ENCODE measurements around the gene SCN7A.

Gene SCN7A

DNA sequence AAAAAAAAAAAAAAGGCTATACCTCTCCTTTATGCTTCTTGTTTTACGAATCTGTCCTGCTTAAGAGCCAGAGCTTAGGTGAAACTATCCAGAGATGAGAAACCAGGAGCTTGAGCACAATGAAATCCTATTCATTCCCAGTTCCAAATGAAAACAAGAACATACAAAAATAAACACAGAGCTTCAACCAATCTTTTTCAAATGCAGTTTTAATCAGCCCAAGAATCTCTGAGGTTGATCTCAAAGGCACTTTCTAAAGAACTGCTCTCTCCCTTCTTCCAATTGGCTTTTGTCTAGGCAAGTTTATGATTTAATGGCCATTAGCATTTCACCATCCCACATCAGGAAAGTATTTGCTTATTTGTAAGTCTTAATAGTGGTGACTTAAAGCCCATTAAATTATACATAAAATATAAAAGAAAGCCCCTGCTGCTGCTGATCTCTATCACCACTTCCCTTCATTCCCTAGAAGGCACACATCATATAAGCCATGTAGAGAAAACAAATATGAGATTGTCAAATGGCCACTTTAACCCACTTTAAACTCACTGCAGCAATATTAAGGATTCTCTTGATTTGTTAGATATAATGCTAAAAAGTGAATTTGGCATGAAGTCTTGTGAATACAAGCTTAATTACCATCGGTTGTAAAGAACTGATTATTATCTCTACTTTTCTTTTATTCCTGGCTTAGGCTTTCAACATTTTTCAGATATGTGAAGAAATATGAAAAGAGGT lies 89.0 kb downstream of the SCN7A start:
- DNase-seq (ENCODE audit: low read depth), result no peak

- no peak for DNase-seq (ENCODE audit: low read depth)
These were observed 99.8 kb downstream of the SCN7A start for GRCh38 chr2:166394245-166394644.

DNA sequence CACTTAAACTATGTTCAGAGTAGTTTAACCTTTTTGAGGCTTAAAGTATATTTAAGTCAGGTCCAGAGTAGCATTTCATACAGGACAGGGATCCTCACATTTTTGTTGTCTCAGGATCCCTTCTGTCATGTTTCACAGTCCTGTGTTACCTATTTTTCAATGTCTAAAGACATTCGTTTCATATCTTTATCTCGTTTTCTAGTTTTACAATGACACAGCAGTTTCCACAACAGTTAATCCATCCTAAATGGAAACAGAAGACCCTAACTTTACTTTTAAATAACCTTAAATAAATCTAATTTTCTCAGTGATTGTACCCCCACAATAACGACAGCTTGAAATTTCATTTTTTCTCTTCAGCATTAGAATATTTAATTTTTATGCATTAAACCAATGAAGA lies 101.0 kb downstream of the SCN7A start:
- DNase-seq (ENCODE audit: low read depth), result no peak

GRCh38 chr2:166388481-166389070 lies 105.5 kb downstream of the SCN7A start:
- no peak for DNase-seq (ENCODE audit: low read depth)

- DNase-seq (ENCODE audit: low read depth), result no peak
These were observed 108.7 kb downstream of the SCN7A start for GRCh38 chr2:166385313-166385712.

GRCh38 chr2:166384774-166385173 lies 109.3 kb downstream of the SCN7A start:
- no peak for DNase-seq (ENCODE audit: low read depth)

- no peak for DNase-seq (ENCODE audit: low read depth)
These were observed 111.6 kb downstream of the SCN7A start for GRCh38 chr2:166382448-166382847.

DNA sequence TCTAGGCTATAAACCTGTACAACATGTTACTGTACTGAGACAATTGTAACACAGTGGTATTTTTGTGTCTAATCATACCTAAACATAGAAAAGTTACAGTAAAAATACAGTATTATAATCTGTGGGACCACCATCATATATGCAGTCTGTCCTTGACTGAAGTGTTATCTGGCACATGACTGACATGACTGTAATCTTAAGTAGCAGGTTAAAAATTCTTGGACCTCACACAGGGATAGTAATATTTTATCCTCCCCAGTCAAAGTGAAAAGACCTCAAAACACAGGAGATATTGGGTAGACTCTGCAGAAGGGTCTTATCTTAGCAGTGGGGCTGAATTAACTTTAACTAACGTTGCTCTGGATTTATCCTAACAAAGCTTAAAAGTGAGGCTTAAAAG lies 113.4 kb downstream of the SCN7A start:
- DNase-seq (ENCODE audit: low read depth), result no peak

- no peak for DNase-seq (ENCODE audit: low read depth)
These were observed 117.2 kb downstream of the SCN7A start for GRCh38 chr2:166376873-166377272.

GRCh38 chr2:166376488-166376828 lies 117.6 kb downstream of the SCN7A start:
- DNase-seq (ENCODE audit: low read depth), result no peak

GRCh38 chr2:166375736-166376487 lies 118.1 kb downstream of the SCN7A start, which contains the start of gene SCN9A:
TSS of gene SCN9A (minus strand) at chr2:166375944. CDS start at chr2:166311756, 64,188 bp downstream.
- DNase-seq (ENCODE audit: low read depth), result peak; percentile 24

GRCh38 chr2:166375195-166375735 lies 118.8 kb downstream of the SCN7A start:
- DNase-seq (ENCODE audit: low read depth), result no peak

DNA sequence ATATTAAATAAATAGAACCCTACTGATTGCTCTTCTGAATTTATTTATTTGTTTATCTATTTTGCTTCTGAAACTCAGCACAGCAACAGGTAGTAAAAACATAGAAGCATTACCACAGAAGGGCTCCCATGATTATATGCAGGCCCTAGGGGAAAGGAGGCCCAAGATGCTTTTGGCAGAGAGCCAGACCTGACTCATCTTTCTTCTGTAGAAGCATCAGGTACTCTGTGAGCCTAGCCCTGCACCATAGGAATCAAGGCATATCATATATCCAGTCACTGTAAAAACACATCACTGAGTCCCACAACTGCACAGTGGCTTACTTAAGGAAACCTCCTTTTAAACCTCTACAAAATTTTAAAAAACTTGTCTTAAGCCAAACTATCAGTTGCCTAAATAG lies 120.1 kb downstream of the SCN7A start:
- no peak for DNase-seq (ENCODE audit: low read depth)

- no peak for DNase-seq (ENCODE audit: low read depth)
These were observed 120.5 kb downstream of the SCN7A start for GRCh38 chr2:166373539-166373938.

DNA sequence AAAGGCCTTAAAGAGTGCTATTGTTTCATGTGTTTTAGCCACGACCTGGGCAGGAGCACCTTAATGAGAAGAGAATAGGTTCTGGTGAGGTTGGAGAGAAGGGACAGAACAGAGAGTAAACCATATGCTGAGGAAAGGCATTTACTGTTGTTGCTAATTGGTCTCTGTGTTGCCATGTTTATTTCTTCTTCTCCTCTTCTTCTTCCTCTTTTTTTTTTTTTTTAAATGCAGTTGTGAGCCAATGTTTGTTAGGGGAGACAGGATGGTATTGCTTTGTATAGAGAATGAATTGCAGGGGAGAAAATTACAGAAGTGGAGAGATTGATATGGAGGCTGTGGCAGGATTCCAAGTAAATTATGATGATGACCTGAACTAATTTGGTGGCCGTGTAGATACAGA lies 120.9 kb downstream of the SCN7A start:
- DNase-seq (ENCODE audit: low read depth), result no peak

DNA sequence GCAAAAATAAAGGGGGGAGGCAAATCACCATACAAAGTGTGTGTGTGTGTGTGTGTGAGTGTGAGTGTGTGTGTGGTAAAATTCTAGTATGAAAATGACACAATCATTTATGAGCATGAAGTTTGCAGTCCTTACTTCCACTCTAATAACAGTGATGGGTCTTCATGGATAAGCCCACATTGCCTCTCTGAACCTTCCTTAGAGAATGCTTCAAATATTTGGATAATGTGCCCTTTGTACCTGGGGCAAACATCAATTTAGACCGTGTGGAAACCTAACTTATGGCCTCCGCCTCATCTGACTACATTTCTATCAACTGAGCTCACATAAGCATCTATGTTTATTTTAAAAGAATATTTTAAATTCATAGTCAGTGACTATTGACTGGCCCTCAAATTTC lies 122.0 kb downstream of the SCN7A start:
- DNase-seq (ENCODE audit: low read depth), result no peak

- no peak for DNase-seq (ENCODE audit: low read depth)
These were observed 128.1 kb downstream of the SCN7A start for GRCh38 chr2:166365803-166366420.

- no peak for DNase-seq (ENCODE audit: low read depth)
These were observed 128.8 kb downstream of the SCN7A start for GRCh38 chr2:166365239-166365638.

DNA sequence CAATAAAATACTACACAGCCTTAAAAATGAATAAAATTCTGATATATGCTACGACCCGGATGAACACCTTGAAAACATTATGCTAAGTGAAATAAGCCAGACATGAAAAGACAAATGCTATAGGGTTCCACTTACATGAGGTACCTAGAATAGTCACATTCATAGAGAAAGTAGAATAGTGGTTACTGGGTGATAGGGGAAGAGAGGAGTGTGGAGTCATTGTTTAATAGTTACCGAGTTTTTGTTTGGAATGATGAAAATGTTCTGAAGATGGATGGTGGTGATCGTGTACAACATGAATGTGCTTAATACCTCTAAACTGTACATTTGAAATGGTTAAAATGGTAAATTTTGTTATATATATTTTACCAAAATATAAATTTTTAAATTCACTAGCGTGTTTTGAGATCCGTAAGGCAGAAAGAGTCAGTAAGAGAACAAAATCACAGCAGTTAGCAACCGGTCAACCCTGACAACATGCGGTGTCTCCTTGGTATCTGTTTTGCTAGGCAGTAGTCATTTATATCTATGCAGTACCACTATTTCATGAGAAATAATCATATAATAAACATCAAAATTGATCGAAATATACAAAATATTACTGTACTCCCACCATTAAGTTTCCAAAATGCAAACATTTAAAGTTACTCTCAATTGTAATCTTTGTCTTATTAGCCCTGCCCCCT lies 129.4 kb downstream of the SCN7A start:
- DNase-seq (ENCODE audit: low read depth), result no peak

- no peak for DNase-seq (ENCODE audit: low read depth)
These were observed 132.5 kb downstream of the SCN7A start for GRCh38 chr2:166361351-166362153.

GRCh38 chr2:166360906-166361305 lies 133.1 kb downstream of the SCN7A start:
- DNase-seq (ENCODE audit: low read depth), result no peak
